ENCODE measurements around the gene PDGFRB. TPM values are rescaled to one million over a fixed set of nuclear protein-coding genes. Genes with fewer than 3 reads are reported as not detected.

Gene PDGFRB
- polyA plus RNA-seq, 3 donors, result 118 to 167 (median 142) TPM

GRCh38 chr5:150147670-150148069, 8.0 kb downstream of the PDGFRB start:
- DNase-seq (ENCODE audit: low read depth in 3 of 3, low spot score in 2 of 3), result no peak

GRCh38 chr5:150146862-150147601, 8.6 kb downstream of the PDGFRB start:
- DNase-seq (ENCODE audit: low read depth in 3 of 3, low spot score in 2 of 3), result no peak

- DNase-seq (ENCODE audit: low read depth in 3 of 3, low spot score in 2 of 3), result no peak
Measured at GRCh38 chr5:150146235-150146634, 9.4 kb downstream of the PDGFRB start.

DNA sequence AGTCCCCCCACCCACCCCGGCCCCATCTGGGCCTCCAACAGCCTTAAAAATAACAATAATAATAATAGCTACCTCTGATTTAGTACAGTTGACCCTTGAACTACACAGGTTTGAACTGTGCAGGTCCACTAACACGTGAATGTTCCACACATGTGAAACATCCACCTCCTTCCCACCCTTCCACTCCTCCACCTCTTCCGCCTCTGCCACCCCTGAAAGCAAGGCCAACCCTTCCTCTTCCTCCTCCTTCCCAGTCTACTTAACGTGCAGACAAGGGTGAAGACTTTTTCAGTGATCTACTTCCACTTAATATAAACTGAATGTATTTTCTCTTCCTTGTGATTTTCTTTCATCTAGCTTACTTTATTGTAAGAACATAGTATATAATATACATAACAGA, 10.8 kb downstream of the PDGFRB start:
- no peak for DNase-seq (ENCODE audit: low read depth in 3 of 3, low spot score in 2 of 3)

DNA sequence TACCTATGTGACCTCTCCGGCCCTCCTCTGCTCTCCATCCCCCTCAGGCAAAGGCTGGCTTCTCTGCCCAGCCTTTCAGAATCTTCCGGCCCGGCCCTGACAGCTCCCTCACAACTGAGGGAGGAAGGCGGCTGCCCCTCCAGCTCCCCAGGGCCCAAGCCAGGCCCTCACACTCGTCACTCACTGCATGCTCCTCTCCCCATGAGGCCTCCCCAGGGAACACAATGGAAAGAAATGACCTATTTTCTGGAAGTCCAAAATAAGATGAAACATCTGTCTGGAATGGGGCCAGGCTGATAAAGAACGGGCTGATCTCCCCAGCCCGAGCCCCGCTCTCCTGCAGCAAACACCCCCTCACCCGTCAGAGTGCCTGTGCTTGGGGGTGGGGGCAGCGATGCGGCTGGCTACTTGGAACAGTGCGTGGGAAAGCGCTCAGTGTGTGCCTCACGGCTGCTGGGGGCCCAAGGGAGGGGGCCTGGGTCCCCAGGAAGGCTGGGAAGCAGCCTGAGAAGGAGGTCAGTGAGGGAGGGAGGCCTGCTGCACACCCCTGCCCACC, 11.3 kb downstream of the PDGFRB start:
- DNase-seq (ENCODE audit: low read depth in 3 of 3, low spot score in 2 of 3), result no peak

- no peak for DNase-seq (ENCODE audit: low read depth in 3 of 3, low spot score in 2 of 3)
Measured at GRCh38 chr5:150143350-150144245, 12.0 kb downstream of the PDGFRB start.

DNA sequence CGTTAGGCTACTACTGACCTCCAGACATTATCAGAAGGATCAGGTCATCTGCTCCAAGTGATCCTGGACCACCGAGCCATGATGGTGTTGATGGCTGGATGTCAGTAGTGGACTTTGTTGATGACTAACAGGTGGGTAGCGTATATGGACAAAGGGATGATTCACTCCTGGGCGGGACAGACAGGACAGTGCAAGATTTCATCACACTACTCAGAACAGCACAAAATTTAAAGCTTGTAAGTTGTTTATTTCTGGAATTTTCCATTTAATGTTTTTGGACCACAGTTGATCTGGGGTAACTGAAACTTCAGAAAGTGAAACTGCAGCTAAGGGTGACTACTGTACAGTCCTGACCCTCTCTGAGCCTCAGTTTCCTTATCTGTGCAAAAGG, 12.7 kb downstream of the PDGFRB start:
- DNase-seq (ENCODE audit: low read depth in 3 of 3, low spot score in 2 of 3), result no peak

DNA sequence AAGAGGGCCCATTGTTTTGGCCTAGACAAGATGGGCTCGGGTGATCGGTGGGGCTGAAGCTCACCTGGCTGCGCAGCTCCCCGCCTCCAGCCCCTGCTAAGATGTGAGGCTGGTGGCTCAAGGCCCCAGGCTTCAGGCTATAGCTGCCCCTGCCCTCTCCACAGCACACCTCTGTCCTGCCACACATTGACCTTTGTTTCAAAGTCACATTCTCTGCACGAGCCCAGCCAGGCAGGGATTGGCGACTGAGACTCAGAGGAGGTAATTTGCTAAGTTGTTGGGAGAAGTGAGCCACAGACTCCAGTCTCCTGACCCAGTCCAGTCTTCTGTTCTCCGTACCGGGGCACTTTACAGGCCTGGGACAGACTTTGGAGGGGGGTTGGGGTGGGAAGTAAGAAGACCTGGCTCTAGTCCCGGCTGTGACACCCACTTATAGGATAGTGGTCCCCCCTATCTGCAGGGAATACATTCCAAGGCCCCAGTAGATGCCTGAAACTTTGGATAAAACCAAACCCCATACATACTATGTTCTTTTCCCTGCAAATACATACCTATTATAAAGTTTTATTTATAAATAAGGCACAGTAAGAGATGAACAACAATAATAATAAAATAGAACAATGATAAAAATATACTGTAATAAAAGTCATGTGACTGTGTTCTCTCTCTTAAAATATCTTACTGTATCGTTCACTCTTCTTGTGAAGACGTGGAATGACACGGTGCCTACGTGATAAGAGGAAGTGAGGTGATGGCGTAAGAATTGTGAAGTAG, 13.3 kb downstream of the PDGFRB start:
- no peak for DNase-seq (ENCODE audit: low read depth in 3 of 3, low spot score in 2 of 3)

DNA sequence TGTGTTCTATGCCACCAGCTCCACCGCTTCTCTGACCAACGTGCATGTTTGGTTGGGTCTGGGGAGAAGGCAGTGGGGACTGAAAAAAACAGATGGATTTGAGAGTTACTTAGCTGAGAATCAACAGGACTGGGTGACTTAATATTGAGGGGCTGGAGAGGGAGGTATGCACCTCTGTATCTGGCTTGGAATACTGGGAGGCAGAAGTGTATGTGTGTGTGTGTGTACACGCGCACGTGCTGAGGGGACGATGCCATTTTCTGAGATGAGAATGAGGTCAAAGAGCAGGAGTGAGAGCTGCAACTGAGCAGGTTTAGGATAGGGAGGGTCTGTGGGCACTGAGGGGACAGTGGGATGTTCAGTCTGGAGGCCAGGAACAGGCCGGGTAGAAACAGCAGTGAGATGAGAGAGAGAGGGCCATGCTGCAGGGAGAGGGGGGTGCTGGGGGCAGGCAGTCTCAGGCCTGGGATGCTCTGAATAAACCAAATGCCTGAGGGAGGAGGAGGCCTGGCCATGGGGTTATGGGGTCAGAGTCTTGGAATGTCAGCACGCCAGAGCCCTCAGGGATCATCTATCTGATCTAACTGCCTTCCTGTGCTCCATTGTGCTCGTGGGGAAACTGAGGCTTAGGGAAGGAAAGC, 14.0 kb downstream of the PDGFRB start:
- DNase-seq (ENCODE audit: low read depth in 3 of 3, low spot score in 2 of 3), result no peak

DNA sequence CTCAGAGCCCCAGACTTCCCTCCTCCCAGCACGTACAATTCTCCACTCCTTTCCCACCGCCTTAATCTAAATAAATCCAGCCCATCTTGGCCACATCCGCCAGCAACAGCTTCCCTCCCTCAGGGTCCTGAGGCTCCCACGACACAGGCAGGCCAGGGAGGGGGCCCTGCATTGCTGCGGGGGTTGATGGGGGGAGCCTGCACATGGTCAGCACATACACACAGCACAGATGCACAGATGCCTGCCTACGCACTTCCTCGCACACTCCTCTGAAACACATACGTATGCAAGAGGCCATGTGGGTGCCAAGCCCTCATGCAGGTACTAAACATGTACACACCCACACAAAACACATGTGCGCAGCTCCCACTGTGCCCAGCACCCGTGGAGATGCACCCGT, 14.8 kb downstream of the PDGFRB start:
- no peak for DNase-seq (ENCODE audit: low read depth in 3 of 3, low spot score in 2 of 3)

GRCh38 chr5:150139334-150139733, 16.3 kb downstream of the PDGFRB start:
- DNase-seq (ENCODE audit: low read depth in 3 of 3, low spot score in 2 of 3), result no peak

DNA sequence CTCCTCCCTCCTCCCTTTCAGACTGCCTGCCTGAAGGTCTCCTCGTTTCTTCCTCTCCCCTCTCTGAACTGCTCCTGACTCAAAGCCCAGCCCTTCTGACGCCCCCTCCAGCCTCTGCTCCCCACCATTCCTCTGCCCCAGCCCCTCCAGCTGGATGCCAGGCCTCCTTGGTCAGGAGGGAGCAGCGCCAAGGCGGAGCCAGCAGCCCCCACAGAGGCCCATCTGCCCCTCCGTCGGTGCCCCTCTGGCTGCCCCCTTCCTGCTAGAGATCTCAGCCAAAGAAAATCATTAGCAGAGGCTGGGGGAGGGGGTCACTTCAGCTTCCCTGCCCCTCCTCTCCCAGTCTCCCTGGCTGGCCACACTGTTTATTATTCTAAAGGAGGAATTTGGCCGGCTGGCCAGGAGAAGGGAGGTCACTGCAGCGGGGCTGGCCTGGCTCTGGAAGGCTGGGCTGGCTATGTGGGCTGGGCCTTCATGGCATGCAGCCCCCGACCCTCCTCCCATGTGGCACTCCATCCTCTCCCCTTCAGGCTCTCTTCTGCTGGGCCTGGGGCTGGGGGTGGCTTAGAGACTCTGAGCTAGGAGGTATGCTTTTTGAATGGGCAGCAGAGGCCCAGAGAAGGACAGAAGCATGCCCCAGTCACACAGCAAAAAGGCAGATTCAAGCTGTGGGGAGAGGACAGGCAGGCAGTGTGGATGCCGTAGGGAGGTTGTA, 16.9 kb downstream of the PDGFRB start:
- peak; percentile 66 to 80 (median 77) for DNase-seq (ENCODE audit: low read depth in 3 of 3, low spot score in 2 of 3)

- no peak for DNase-seq (ENCODE audit: low read depth in 3 of 3, low spot score in 2 of 3)
Measured at GRCh38 chr5:150137997-150138396, 17.6 kb downstream of the PDGFRB start.

DNA sequence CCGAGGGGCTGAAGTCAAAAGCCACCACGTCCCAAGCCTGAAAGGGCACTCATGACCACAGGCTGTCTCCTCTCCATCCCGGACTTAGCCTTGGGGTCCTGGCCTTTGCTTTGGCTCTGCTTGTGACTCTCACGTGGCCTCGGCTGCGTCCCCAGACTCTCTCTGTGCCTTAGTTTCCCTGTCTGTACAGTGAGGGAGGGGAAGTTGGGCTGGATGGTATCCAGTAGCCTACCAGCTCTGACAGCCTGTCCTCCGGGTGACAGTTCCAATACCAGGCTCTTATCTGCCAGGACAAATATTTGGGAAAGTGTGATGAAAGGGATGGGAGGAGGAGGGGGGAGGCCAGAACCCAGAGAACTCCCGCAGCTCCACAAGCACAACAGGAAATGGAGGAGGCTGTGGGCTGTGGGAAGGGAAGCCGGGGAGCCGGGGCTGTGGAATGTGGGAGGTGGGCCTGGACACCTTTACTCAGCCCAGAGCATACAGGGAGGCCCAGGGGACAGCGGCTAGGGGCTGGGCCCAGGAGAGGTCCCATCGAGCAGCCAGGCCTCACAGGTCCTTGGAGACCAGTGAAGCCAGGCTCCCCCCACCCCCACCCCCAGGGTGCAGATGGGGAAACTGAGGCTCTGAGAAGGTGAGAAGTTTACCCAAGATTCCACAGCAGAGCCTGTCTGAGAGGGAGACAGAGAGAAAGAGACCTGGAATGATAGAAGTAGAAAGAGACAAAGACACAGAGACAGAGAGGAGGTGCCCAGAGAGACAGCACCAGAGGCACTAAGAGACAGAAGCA, 18.3 kb downstream of the PDGFRB start:
- DNase-seq (ENCODE audit: low read depth in 3 of 3, low spot score in 2 of 3), result no peak

DNA sequence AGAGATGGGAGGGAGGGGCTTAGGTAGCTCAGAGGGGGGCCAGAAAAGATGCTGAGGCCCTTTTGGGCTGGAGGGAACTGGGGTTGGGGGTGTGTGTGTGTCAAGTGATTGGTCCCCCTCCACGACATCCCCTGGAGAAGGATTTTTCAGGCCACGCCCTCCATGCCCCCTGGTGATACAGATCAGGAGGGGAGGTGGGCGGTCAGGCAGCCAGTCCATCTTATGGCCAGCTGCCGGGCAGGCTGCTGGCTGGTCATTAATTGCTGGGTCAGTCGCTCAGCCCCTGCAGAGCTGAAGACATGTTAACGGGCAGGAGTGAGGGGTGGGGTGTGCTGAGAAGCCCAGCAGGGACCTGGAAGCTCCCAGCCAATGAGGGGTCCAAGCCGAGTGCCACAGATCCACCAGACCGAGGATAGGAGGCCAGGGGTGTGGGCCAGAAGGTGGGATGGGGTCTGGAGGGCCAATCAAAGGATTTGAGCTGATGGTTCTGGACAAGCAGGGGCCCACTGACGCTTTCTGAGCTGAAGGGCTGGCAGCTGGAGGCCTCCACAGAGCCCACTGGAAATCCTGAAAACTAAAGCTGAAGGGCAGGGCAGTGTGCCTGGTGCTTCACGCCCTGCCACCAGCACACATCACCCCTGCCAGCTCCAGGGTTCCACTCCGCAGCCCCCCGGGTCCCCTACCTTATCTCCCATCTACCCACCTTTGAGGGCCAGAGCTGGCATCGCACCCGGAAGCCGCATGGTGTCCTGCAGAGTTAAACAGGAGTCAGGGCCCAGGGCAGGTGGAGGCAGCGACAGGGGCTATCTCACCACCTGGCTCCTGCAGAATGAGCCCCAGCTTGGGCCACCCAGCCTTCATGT, 19.1 kb downstream of the PDGFRB start:
- DNase-seq (ENCODE audit: low read depth in 3 of 3, low spot score in 2 of 3), result no peak

- DNase-seq (ENCODE audit: low read depth in 3 of 3, low spot score in 2 of 3), result no peak
Measured at GRCh38 chr5:150135557-150136304, 19.9 kb downstream of the PDGFRB start.

DNA sequence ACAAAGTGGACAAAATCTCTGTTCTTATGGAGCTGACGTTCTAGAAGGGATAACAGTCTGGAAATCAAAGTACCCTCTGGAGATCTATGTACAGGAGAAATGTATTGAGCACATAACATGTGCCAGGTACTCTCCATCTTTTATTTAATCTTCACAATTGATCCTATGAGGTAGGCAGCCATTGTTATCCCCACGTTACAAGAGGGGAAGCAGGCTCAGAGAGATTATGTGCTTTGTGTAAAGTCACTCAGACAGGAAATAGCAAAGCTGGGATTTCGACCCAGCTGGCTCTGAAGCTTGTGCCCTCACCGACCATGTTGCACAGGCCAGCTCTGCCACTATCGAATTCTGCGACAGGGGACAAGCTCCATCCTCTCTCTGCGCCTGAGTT, 21.5 kb downstream of the PDGFRB start:
- no peak for DNase-seq (ENCODE audit: low read depth in 3 of 3, low spot score in 2 of 3)
